WTC11 (cell line): ENCODE results near the gene COL6A5. TPM values are rescaled to one million over a fixed set of nuclear protein-coding genes. Genes with fewer than 3 reads are reported as not detected.

Source experiments
- ATAC-seq: fragments of 200-7000 bp; cut with Tn5 transposase; 2 replicates; pipeline ENCODE4 v1.10.0; 2021; ENCODE audit warnings: mild to moderate bottlenecking, moderate library complexity
- CTCF ChIA-PET: fragments of 300-600 bp; sonication (Branson Sonifier 250); formaldehyde crosslinking; loops from one replicate; lab custom pipeline; 2021; ENCODE audit warnings: antibody characterized with exemption; lab: Charles Lee
- POLR2A ChIA-PET: fragments of 350-600 bp; sonication (Branson Sonifier 250); formaldehyde crosslinking; loops from one replicate; lab custom pipeline; 2021; ENCODE audit warnings: antibody characterized with exemption; lab: Charles Lee
- DNase-seq: peaks from one replicate; pipeline ENCODE4 v3.0.0; 2021; ENCODE audit warnings: low spot score
- H3K27ac Mint-ChIP-seq: 2 replicates; pipeline ENCODE4 v1.8.0; 2021; ENCODE audit warnings: mixed read lengths
- H3K27me3 Mint-ChIP-seq: 2 replicates; pipeline ENCODE4 v1.8.0; 2021; ENCODE audit warnings: low read depth, mild to moderate bottlenecking, moderate library complexity, mixed read lengths
- H3K36me3 Mint-ChIP-seq: 2 replicates; pipeline ENCODE4 v1.8.0; 2021; ENCODE audit warnings: mixed read lengths
- H3K4me1 Mint-ChIP-seq: 2 replicates; pipeline ENCODE4 v1.8.0; 2022; ENCODE audit warnings: mixed read lengths
- H3K4me3 Mint-ChIP-seq: 2 replicates; pipeline ENCODE4 v1.8.0; 2021; ENCODE audit warnings: mild to moderate bottlenecking, moderate library complexity, mixed read lengths
- H3K9me3 Mint-ChIP-seq: 2 replicates; pipeline ENCODE4 v1.8.0; 2021; ENCODE audit warnings: mixed read lengths
- ATF1 ChIP-seq: sonication (generic); formaldehyde crosslinking; IDR thresholded peaks from 2 replicates; pipeline ENCODE4 v1.8.1; 2023; ENCODE audit warnings: mild to moderate bottlenecking, moderate library complexity, missing genetic modification reagents
- ATF2 ChIP-seq: sonication (generic); formaldehyde crosslinking; IDR thresholded peaks from 2 replicates; pipeline ENCODE4 v1.8.1; 2022; ENCODE audit warnings: low read depth, missing genetic modification reagents, borderline replicate concordance
- CREB1 ChIP-seq: sonication (generic); formaldehyde crosslinking; IDR thresholded peaks from 2 replicates; pipeline ENCODE4 v1.8.0; 2023; ENCODE audit warnings: mild to moderate bottlenecking, missing genetic modification reagents
- FOXP1 ChIP-seq: sonication (generic); formaldehyde crosslinking; IDR thresholded peaks from 2 replicates; pipeline ENCODE4 v1.8.0; 2022; ENCODE audit warnings: missing genetic modification reagents, mild to moderate bottlenecking, moderate library complexity, borderline replicate concordance
- HMGXB4 ChIP-seq: sonication (generic); formaldehyde crosslinking; IDR thresholded peaks from 2 replicates; pipeline ENCODE4 v1.8.1; 2023; ENCODE audit warnings: mild to moderate bottlenecking, moderate library complexity, missing genetic modification reagents
- NFATC4 ChIP-seq: fragments of 250-450 bp; sonication (Bioruptor Pico); IDR thresholded peaks from 2 replicates; pipeline ENCODE4 v1.9.0; 2021; ENCODE audit warnings: mild to moderate bottlenecking
- NR2C2 ChIP-seq: sonication (generic); formaldehyde crosslinking; IDR thresholded peaks from 2 replicates; pipeline ENCODE4 v1.8.0; 2022; ENCODE audit warnings: mild to moderate bottlenecking, missing genetic modification reagents
- NR3C1 ChIP-seq: sonication (generic); formaldehyde crosslinking; conservative IDR thresholded peaks from 2 replicates; pipeline ENCODE4 v1.8.1; 2023; ENCODE audit warnings: low read depth, mild to moderate bottlenecking, missing genetic modification reagents
- PREB ChIP-seq: sonication (generic); formaldehyde crosslinking; IDR thresholded peaks from 2 replicates; pipeline ENCODE4 v1.8.1; 2022; ENCODE audit warnings: mild to moderate bottlenecking, missing genetic modification reagents, moderate library complexity, borderline replicate concordance
- SOX15 ChIP-seq: fragments of 250-450 bp; sonication (Bioruptor Pico); IDR thresholded peaks from 2 replicates; pipeline ENCODE4 v1.9.0; 2021; ENCODE audit warnings: mild to moderate bottlenecking
- ZNF121 ChIP-seq: sonication (generic); formaldehyde crosslinking; IDR thresholded peaks from 2 replicates; pipeline ENCODE4 v1.8.0; 2023; ENCODE audit warnings: missing genetic modification reagents
- ZNF232 ChIP-seq: sonication (generic); formaldehyde crosslinking; IDR thresholded peaks from 2 replicates; pipeline ENCODE4 v1.8.0; 2022; ENCODE audit warnings: mild to moderate bottlenecking, missing genetic modification reagents
- ZNF263 ChIP-seq: sonication (generic); formaldehyde crosslinking; IDR thresholded peaks from 2 replicates; pipeline ENCODE4 v1.8.1; 2022; ENCODE audit warnings: low read depth, mild to moderate bottlenecking, moderate library complexity, missing genetic modification reagents
- total RNA-seq: library from RNA; stranded (reverse); gene quantifications from 3 replicates; pipeline ENCODE4 v1.2.3, GENCODE V29; 2021
- TF ChIP-seq, protein P1 (sequence below): fragments of 200-600 bp; IDR thresholded peaks from 2 replicates; pipeline ENCODE4 v1.8.0; 2022; ENCODE audit warnings: antibody characterized with exemption
- TF ChIP-seq, protein P2 (sequence below): sonication (generic); formaldehyde crosslinking; IDR thresholded peaks from 2 replicates; pipeline ENCODE4 v1.8.0; 2022; ENCODE audit warnings: mild to moderate bottlenecking, missing genetic modification reagents
- TF ChIP-seq, protein P3 (sequence below): sonication (generic); formaldehyde crosslinking; IDR thresholded peaks from 2 replicates; pipeline ENCODE4 v1.8.1; 2023; ENCODE audit warnings: mild to moderate bottlenecking, missing genetic modification reagents, moderate library complexity
- TF ChIP-seq, protein P4 (sequence below): fragments of 250-450 bp; sonication (Bioruptor Pico); IDR thresholded peaks from 2 replicates; pipeline ENCODE4 v2.1.2; 2022; ENCODE audit warnings: mild to moderate bottlenecking, moderate library complexity
- TF ChIP-seq, protein P5 (sequence below): sonication (generic); formaldehyde crosslinking; IDR thresholded peaks from 2 replicates; pipeline ENCODE4 v1.8.0; 2022; ENCODE audit warnings: mild to moderate bottlenecking, missing genetic modification reagents

Gene COL6A5
- total RNA-seq, 1 experiment from 2014 or later = not detected

DNA sequence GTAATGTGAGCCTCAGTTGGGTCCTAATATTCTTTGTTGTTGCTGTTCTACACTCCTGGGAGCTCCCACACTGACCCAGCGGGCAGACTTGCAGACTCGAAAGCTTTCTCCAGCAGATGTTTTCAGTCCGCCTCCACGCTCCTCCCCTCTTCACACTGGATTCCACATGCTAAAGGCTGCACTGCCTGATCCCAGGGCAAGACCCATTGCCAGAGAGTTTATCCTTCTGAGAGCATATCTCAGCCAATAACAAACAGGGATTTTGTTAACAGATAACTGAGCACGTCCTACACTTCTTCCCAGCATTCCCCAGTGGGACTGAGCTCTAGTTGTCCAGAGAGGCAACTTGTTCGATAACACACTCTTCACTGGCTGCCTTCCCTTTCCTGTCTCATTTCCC is 163.5 kb downstream of the COL6A5 start (continued):
- TF ChIP-seq, protein P1, sequence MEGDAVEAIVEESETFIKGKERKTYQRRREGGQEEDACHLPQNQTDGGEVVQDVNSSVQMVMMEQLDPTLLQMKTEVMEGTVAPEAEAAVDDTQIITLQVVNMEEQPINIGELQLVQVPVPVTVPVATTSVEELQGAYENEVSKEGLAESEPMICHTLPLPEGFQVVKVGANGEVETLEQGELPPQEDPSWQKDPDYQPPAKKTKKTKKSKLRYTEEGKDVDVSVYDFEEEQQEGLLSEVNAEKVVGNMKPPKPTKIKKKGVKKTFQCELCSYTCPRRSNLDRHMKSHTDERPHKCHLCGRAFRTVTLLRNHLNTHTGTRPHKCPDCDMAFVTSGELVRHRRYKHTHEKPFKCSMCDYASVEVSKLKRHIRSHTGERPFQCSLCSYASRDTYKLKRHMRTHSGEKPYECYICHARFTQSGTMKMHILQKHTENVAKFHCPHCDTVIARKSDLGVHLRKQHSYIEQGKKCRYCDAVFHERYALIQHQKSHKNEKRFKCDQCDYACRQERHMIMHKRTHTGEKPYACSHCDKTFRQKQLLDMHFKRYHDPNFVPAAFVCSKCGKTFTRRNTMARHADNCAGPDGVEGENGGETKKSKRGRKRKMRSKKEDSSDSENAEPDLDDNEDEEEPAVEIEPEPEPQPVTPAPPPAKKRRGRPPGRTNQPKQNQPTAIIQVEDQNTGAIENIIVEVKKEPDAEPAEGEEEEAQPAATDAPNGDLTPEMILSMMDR = no peak

DNA sequence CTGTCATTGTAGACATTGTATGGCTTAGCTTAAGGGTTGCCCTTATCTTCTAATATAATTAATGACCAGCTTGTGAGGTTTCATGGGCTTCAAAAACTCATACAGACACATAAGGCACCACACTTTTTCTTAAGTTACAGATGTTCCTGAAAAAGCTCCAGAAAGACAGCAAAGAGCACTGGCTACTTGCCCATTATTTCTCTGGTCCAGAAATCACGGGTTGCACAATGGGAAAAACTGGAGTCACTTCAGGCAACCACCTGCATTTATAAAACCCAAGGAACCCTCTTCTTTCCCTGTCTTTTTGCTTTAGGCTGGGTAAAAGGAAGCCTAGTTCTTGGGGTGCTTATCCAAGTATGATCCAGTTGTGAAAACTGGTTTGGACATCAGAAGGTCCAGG is 169.2 kb downstream of the COL6A5 start:
- Mint-ChIP-seq H3K27me3 (peaks cover 51% of the 10 kb centered on the region), H3K27ac (no peak overlapping the region), H3K9me3 (no peaks in the 10 kb centered on the region), H3K4me3 (no peak overlapping the region), H3K4me1 (peaks cover 10% of the 10 kb centered on the region), H3K36me3 (no peaks in the 10 kb centered on the region)
- CTCF ChIA-PET = interaction anchor here (2.9 kb wide), 1 partner anchor 24 kb away, joined by 8 read pairs; no protein-coding TSS in a partner anchor
- DNase-seq (no peak), ATAC-seq (no peak)
- TF ChIP-seq, protein P2, sequence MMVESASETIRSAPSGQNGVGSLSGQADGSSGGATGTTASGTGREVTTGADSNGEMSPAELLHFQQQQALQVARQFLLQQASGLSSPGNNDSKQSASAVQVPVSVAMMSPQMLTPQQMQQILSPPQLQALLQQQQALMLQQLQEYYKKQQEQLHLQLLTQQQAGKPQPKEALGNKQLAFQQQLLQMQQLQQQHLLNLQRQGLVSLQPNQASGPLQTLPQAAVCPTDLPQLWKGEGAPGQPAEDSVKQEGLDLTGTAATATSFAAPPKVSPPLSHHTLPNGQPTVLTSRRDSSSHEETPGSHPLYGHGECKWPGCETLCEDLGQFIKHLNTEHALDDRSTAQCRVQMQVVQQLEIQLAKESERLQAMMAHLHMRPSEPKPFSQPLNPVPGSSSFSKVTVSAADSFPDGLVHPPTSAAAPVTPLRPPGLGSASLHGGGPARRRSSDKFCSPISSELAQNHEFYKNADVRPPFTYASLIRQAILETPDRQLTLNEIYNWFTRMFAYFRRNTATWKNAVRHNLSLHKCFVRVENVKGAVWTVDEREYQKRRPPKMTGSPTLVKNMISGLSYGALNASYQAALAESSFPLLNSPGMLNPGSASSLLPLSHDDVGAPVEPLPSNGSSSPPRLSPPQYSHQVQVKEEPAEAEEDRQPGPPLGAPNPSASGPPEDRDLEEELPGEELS (CRISPR knock-in tag) = no peak
- TF ChIP-seq SOX15 (CRISPR knock-in tag) (no peak), ZNF121 (no peak), ZNF232 (CRISPR knock-in tag) (no peak), ZNF263 (no peak), NFATC4 (CRISPR knock-in tag) (no peak)
- POLR2A ChIA-PET = no interaction called here

DNA sequence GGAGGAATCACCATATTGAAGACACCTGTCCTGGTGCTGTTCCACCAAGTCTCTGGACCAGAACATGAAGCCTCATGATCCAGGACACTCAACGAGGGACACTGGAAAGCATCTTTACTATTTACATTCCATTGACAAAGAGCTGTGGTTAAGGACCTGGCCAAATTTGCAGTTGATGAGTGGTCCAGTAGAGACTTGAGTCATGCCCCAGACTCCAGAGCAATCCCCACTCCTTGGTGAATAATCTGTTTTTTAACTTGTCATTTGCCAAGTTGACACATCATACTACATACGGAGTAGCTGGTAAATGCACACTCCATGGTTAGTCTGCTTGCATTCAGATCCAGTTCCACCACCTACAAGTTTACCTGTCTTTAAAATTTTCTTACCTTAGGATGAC is 170.3 kb downstream of the COL6A5 start:
- peaks cover 52% of the 10 kb centered on the region for H3K27me3 Mint-ChIP-seq
- CTCF ChIA-PET = interaction anchor here (2.1 to 2.9 kb wide), 2 partner anchors 23 to 239 kb away, joined by 6 to 8 read pairs; no protein-coding TSS in a partner anchor
- no peak for TF ChIP-seq HMGXB4
- no peak for TF ChIP-seq CREB1
- TF ChIP-seq, protein P3, sequence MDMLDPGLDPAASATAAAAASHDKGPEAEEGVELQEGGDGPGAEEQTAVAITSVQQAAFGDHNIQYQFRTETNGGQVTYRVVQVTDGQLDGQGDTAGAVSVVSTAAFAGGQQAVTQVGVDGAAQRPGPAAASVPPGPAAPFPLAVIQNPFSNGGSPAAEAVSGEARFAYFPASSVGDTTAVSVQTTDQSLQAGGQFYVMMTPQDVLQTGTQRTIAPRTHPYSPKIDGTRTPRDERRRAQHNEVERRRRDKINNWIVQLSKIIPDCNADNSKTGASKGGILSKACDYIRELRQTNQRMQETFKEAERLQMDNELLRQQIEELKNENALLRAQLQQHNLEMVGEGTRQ (CRISPR knock-in tag) = no peak
- no peak for TF ChIP-seq ATF1 (CRISPR knock-in tag)
- no peak for TF ChIP-seq NR3C1 (CRISPR knock-in tag)
- TF ChIP-seq, protein P4, sequence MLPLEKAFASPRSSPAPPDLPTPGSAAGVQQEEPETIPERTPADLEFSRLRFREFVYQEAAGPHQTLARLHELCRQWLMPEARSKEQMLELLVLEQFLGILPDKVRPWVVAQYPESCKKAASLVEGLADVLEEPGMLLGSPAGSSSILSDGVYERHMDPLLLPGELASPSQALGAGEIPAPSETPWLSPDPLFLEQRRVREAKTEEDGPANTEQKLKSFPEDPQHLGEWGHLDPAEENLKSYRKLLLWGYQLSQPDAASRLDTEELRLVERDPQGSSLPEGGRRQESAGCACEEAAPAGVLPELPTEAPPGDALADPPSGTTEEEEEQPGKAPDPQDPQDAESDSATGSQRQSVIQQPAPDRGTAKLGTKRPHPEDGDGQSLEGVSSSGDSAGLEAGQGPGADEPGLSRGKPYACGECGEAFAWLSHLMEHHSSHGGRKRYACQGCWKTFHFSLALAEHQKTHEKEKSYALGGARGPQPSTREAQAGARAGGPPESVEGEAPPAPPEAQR (CRISPR knock-in tag) = no peak
- TF ChIP-seq ATF2 (CRISPR knock-in tag) = no peak
- TF ChIP-seq NR2C2 = no peak
- TF ChIP-seq, protein P5, sequence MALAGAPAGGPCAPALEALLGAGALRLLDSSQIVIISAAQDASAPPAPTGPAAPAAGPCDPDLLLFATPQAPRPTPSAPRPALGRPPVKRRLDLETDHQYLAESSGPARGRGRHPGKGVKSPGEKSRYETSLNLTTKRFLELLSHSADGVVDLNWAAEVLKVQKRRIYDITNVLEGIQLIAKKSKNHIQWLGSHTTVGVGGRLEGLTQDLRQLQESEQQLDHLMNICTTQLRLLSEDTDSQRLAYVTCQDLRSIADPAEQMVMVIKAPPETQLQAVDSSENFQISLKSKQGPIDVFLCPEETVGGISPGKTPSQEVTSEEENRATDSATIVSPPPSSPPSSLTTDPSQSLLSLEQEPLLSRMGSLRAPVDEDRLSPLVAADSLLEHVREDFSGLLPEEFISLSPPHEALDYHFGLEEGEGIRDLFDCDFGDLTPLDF (CRISPR knock-in tag) = no peak
- no peak for TF ChIP-seq FOXP1
- TF ChIP-seq PREB = no peak

More for the DNA sequence above, 170.3 kb downstream of the COL6A5 start:
- H3K9me3 Mint-ChIP-seq = no peaks in the 10 kb centered on the region
- ATAC-seq (no peak), DNase-seq (no peak)
- H3K4me3 Mint-ChIP-seq = no peak overlapping the region
- POLR2A ChIA-PET = no interaction called here
- peaks cover 10% of the 10 kb centered on the region for H3K4me1 Mint-ChIP-seq
- H3K36me3 Mint-ChIP-seq = no peaks in the 10 kb centered on the region
- no peak overlapping the region for H3K27ac Mint-ChIP-seq
